ENCODE measurements around the gene GALR2.

The GALR2 gene

DNA sequence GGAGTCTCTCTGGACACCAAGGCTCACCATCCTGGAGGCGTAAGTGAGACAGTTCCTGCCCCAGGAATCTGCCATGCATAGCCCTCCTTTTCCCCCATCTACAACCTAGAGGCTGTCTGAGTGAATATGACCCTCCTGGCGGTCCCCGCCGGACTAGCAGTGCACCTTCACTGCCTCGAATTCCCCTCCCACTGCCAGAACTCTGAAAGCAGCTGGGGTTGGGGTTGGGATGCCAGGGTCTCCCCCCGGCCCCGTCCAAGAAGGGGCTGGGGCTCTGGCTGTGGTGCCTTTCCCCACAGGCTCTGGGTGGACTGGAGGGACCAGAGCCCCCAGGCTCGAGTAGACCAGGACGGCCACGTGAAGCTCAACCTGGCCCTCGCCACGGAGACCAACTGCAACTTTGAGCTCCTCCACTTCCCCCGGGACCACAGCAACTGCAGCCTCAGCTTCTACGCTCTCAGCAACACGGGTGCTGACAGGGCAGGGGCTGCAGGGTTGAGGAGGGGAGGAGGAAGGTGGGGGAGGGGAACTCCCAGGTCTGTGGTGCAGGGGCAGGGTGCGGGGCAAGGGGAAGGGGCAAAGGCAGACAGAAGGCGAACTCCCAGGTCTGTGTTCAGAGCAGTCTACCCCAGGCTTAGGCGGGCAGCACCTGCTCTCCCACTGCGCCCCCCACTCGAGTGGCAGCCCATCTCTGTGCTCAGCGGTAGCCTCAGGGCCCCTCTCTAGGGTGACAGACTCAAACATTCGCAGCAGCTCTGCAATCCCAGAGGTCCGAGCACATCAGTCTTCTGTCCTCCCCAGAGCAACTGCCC lies 5.6 kb downstream of the GALR2 start:
- DNase-seq (ENCODE audit: low read depth), result no peak

DNA sequence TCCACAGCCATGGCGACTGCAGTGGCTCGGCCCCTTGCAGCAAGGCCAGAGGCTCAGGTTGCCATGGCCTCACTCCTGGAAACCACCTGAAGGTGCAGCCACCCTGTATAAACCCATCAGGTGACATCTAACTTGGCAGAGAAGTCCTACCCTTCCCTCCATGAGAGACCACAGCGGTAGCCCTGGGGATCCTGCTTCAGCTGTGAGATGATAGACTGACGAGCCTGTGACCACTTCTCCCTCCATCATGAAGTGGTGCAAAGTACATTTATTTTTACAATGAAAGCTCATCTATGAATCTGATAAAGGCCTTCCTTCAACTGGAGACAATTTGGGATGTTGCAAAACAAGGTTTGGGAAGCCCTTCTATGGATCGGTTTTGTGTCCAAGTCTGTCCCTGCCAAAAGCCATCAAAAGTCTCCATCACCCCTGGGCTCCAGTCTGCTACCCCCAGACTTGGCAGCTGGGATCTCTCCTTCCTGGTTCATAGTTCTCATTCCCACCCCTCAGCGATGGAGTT lies 6.2 kb downstream of the GALR2 start:
- DNase-seq (ENCODE audit: low read depth), result no peak

DNA sequence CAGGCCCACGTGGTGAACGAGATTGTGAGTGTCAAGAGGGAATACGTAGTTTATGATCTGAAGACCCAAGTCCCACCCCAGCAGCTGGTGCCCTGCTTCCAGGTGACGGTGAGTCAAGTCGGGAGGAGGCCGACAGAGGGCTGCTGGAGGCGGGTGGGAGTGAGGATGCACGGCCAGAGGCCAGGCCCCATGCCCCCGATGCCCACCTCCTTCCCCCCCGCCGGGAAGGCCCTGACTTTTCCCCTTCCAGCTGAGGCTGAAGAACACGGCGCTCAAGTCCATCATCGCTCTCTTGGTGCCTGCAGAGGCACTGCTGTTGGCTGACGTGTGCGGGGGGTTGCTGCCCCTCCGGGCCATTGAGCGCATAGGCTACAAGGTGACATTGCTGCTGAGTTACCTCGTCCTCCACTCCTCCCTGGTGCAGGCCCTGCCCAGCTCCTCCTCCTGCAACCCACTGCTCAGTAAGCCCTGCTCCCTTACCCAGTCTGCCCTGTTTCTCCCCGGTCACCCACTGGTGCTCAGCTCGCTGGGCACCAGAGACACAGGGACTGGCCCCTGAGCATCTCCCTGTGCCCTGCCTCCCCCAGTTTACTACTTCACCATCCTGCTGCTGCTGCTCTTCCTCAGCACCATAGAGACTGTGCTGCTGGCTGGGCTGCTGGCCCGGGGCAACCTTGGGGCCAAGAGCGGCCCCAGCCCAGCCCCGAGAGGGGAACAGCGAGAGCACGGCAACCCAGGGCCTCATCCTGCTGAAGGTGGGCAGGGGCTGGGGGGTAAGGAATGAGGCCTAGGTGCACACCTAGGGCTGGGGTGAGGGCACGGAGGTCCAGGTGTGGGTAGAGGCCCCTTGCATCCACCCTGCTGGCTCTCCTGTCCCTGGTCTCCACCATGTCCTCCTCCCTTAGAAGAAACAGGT lies 7.0 kb downstream of the GALR2 start:
- no peak for DNase-seq (ENCODE audit: low read depth)

GRCh38 chr17:76082326-76083251 lies 8.0 kb downstream of the GALR2 start:
- DNase-seq (ENCODE audit: low read depth), result no peak

- DNase-seq (ENCODE audit: low read depth), result no peak
These were observed 9.1 kb downstream of the GALR2 start for GRCh38 chr17:76083536-76084182.

DNA sequence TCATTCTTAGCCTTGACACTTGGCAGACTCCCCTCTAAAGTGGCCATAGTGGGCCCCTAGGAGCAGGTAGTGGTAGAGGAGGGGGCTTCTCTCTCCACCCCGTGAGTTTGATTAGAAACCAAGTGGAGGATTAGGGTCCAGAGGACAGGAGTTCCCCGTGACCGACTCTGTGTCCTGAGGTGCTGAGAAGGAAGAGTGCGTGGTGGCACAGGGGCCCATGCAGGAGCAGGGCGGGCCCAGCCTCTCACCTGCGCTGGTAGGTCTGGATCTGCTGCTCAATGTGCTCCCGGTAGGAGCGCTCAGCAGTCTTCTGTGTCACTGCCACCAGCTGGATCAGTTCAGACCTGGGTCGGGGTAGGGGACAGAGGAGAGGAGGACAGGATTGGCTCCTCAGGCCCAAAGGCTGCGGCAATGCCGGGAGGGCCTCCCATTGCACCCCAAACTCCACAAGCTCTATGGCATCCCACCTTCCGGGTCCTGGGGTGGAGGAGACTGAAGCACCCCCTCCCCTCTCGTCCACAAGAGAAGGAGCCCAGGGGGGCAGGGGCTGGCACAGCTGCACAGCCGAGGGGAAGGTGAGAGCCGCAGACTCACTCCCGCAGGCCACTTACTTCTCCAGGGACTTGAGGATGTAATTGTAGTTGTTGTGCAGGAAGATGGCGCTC lies 10.6 kb downstream of the GALR2 start:
- DNase-seq (ENCODE audit: low read depth), result no peak

- DNase-seq (ENCODE audit: low read depth), result no peak
These were observed 11.3 kb downstream of the GALR2 start for GRCh38 chr17:76085731-76086366.

DNA sequence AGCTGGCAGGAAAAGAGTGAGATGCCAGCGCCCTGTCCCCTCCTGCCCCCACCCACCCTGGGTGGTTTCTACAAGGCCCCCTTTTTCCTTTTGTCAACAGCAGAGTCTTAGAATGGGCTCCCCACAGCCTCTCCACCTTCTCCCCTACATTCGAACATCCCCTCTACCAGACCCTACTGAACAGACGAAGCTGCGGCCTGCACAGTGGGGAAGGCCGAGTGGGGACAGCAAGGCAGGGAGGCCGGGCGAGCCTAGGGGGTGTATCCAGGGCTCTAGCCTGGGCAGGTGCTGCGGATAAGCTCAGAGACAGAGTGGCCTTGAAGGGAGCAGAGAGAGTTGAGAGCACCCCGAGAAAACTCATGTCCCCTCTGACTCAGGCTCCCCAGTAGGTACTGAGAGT lies 11.8 kb downstream of the GALR2 start:
- no peak for DNase-seq (ENCODE audit: low read depth)

- DNase-seq (ENCODE audit: low read depth), result no peak
These were observed 12.9 kb downstream of the GALR2 start for GRCh38 chr17:76087531-76087930.

- DNase-seq (ENCODE audit: low read depth), result no peak
These were observed 13.7 kb downstream of the GALR2 start for GRCh38 chr17:76088041-76088867.

GRCh38 chr17:76088868-76089576 lies 14.4 kb downstream of the GALR2 start:
- DNase-seq (ENCODE audit: low read depth), result no peak

GRCh38 chr17:76089680-76090516 lies 15.3 kb downstream of the GALR2 start:
- DNase-seq (ENCODE audit: low read depth), result no peak

GRCh38 chr17:76090517-76091129 lies 16.0 kb downstream of the GALR2 start:
- DNase-seq (ENCODE audit: low read depth), result no peak

- DNase-seq (ENCODE audit: low read depth), result no peak
These were observed 17.1 kb downstream of the GALR2 start for GRCh38 chr17:76091526-76092286.

DNA sequence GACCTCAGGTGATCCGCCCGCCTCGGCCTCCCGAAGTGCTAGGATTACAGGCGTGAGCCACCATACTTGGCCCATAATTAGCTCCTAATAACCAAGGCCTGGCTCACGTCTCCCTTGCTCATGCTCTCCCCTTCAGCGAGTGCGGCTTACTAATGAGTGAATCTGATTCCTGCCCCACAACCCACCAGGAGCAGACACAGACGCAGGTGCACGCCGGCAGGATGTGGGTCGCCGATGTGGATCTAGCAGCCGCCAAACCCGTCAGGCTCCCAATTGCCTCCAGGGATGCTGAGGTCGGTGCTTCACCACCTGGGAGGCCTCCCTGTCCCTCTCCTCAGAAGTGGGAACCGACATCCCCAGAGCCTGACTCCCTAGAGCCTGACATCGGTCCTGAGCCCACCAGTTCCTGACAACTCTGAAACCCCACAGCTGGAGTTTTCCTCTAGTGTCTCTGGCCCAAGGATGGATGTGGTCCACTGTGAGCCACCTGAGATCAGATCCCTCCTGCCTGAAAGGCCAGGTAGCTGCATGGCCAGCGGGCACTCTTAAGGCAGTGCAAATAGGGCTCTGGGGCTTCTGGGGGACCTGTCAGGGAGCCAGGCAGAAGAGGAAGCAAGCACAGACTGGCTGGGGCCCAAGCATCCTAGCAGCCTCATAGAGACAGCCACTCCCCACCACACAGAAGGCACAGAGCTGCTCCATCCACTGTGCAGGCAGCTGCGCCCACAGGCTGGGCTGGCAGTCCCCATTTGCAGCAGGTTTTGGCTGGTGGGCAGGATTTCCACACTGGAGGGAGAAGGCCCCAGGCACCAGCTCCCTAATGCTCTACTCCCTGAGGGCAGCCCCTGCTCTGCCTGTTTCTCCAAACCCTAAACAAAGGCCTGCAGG lies 18.2 kb downstream of the GALR2 start:
- no peak for DNase-seq (ENCODE audit: low read depth)
